Keratinocyte (primary cell): ENCODE results near the gene CHCHD2.

ENCODE experiments used
- EZH2 ChIP-seq: IDR thresholded peaks from one replicate; pipeline ENCODE4 v1.6.1; 2012; ENCODE audit warnings: inconsistent platforms, mild to moderate bottlenecking, low read length, moderate library complexity
- TF ChIP-seq, protein P1 (sequence below), 3 experiments: IDR thresholded peaks in 1 of 3; conservative IDR thresholded peaks in 1 of 3; optimal IDR thresholded peaks in 1 of 3; 2 replicates in 2 of 3; 3 replicates in 1 of 3; pipeline versions ENCODE3 to v1.5.1; 2011; ENCODE audit warnings: low read length in 3 of 3, mild to moderate bottlenecking in 3 of 3, moderate library complexity in 2 of 3, control low read depth in 1 of 3, inconsistent platforms in 1 of 3; ENCODE audit not compliant: insufficient read depth in 2 of 3; ENCODE audit errors: extremely low read depth in 1 of 3

DNA sequence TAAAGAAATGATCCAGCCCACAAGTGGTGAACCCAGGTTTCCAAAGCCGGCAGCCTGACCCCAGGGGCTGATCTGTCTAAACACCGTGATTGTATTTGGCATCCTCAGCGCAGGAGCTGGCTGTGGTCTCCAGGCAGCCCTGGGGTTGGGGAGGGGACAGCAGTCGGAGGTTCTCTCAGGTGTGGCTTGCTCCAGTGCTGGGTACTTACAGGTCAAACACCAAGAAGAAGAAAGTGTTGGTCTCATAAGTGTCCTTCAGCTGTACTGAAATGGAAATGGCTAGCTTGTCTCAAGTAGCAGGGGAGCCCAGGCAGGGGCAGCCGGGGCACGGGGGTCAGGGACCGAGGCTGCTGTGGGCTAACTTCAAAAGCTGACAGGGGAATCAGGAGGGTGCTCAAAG lies 19.5 kb downstream of the CHCHD2 start:
- TF ChIP-seq, protein P1, sequence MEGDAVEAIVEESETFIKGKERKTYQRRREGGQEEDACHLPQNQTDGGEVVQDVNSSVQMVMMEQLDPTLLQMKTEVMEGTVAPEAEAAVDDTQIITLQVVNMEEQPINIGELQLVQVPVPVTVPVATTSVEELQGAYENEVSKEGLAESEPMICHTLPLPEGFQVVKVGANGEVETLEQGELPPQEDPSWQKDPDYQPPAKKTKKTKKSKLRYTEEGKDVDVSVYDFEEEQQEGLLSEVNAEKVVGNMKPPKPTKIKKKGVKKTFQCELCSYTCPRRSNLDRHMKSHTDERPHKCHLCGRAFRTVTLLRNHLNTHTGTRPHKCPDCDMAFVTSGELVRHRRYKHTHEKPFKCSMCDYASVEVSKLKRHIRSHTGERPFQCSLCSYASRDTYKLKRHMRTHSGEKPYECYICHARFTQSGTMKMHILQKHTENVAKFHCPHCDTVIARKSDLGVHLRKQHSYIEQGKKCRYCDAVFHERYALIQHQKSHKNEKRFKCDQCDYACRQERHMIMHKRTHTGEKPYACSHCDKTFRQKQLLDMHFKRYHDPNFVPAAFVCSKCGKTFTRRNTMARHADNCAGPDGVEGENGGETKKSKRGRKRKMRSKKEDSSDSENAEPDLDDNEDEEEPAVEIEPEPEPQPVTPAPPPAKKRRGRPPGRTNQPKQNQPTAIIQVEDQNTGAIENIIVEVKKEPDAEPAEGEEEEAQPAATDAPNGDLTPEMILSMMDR (optimal IDR thresholded peaks at IDR 0.05 in 1 of 3, IDR thresholded peaks at IDR 0.05 in 1 of 3, conservative IDR thresholded peaks at IDR 0.05 in 1 of 3; ENCODE audit: extremely low read depth in 1 of 3, insufficient read depth in 2 of 3, low read length in 3 of 3): no peak
- no peak for TF ChIP-seq EZH2
